Pulmonary artery endothelial cell (primary cell): ENCODE data around the gene ACTR6. TPM values are rescaled to one million over a fixed set of nuclear protein-coding genes. Genes with fewer than 3 reads are reported as not detected.
"Not testable (repeated sequence)": the region's sequence is repeated elsewhere in the genome, so short reads cannot be mapped to it uniquely, and the experiment has no call there.

Source experiments
- DNase-seq: peaks from one replicate; pipeline ENCODE4 v3.0.0-alpha.2; 2011; ENCODE audit warnings: low read depth, low spot score
- total RNA-seq: library from RNA; depleted of rRNA; stranded (reverse); fragments of >200 nt; gene quantifications from 2 replicates; pipeline ENCODE4 v1.2.3, GENCODE V29; 2014

The ACTR6 gene
- total RNA-seq, 1 donor from 2014 or later: 10.8 TPM

DNA sequence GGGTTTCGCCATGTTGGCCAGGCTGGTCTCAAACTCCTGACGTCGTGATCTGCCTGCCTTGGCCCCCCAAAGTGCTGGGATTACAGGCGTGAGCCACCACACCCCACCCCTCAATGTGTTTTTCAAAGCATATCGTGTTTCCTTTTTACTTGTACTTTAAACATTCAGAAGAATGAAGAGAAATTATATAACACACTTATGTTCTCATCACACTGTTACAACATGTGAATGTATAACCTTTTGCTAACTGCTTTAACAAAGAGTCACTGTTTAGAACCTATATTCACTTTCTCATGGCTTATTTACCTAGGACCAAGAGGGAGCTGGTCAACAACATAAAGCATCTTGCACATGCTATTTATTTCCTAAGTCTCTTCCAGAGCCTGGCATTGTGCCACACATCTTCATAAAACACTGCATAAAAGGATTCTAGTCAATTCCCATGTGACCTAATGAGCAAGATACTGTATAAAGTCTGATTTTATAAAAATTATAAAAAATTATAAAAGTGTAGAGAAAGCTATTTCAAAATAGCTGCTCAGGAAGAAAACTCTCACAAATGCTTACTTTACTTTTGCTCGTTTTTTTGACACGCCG lies 16.0 kb upstream of the ACTR6 start:
- DNase-seq: no peak

DNA sequence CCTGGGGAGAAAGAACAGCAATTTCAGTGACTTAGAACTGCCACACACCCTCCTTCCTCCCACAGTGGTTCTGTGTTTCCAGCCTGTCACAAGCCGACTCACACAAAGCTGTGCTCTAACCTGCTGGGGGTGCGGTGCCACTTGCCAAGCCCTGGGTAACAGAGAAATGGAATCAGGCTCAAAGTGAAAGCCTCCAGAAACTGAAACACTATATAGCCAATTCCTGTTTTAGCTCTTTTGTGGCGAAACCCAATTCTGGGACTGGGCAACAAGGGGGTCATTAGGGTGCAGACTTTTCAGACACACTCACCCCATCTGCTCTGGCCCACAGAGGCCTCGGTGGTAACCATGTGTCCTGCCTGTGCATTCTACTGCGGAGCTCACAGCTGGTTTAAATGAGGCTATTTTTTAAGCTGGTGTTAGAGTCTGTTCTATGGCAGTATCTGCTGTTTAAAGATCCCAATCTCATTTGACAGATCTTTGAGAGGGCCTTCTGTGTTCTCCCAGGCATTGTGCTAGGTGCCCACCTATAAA lies 15.2 kb upstream of the ACTR6 start:
- DNase-seq: no peak

DNA sequence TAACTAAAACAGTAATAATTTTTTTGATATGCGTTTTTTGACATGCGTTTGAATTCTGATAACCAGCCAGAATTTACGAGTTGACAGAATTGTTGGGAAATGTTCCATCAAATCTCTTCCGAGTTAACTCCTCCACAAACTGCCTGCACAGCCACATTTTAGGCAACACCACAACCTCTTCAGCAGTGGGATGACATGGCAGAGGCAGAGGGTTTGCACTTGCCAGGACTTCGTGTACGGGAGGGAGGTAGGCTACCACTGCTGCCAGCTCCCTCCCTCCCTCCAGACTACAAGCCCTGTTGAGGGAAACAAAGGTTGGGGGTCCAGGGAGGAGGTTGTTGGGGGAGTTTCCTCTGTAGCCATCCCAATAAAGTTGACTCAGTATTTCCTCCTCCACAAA lies 14.5 kb upstream of the ACTR6 start:
- no peak for DNase-seq

DNA sequence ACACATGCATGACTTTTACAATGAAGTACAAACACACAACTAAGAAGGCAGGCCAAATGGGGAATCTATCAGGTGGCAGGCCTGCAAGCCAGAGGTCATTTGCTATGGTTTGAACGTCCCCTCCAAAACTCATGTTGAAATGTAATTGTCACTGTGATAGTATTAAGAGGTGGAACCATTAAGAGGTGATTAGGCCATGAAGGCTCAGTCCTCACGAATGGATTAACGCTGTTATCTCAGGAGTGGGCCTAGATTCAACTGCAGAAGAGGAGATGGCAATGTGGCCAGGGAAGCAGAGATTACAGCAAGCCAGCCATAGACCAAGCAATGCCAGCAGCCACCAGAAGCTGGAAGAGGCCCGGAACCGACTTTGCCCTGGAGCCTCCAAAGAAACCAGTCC lies 13.5 kb upstream of the ACTR6 start:
- DNase-seq: no peak

DNA sequence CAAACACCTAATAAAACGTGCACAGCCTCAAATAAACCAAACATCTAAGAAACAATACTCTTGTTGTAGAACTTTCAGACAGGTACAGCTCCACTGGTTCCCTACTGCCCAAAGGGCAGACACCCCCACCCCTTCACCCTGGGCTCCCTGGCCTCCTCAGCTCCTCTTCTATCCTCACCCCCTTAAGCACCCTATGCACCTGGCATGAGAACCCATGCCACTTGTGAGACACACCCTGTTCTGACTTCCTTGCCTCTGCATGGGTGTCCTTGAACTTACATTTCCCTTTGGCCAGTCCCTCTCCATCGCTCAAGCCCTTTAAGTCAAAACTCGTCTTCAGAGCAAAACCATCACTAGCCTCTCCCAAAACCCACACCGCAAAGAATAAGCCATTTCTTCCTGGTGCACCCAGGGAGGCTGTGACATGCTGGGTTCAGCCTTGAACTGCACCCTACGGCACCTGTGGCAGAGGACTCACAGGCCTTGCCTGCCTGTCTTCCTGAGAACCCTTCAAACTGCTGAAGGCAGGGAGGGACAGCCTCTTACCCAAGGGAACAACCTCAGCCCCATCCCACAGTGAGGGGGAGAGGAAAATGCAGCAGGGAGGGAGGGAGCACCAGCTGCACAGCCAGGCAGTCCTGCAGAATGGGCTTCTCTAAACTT lies 12.6 kb upstream of the ACTR6 start:
- DNase-seq: no peak

DNA sequence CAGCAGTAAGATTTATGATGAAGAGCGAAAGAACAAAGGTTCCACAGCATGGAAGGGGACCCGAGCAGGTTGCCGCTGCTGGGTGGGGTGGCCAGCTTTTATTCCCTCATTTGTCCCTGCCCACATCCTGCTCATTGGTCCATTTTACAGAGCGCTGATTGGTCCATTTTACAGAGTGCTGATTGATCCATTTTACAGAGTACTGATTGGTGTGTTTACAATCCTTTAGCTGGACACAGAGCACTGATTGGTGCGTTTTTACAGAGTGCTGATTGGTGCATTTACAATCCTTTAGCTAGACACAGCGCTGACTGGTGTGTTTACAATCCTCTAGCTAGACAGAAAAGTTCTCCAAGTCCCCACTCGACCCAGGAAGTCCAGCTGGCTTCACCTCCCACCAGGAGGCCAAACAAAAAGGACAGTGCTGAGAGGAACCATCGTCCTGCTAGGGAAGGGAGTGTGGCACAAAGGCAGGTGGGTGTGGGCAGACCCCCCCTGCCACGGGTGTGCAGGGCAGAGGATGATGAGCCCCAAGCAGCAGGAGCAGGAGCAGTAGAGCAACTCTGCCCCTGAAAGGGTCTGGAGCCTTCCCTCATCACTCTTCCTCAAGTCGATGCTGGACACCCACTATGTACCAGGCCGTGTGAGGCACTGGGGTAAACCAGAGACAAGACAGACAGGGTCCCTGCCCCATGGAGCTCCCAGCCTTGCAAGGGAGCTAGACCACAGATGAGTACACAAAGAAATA lies 11.6 kb upstream of the ACTR6 start:
- DNase-seq: not testable (repeated sequence)

DNA sequence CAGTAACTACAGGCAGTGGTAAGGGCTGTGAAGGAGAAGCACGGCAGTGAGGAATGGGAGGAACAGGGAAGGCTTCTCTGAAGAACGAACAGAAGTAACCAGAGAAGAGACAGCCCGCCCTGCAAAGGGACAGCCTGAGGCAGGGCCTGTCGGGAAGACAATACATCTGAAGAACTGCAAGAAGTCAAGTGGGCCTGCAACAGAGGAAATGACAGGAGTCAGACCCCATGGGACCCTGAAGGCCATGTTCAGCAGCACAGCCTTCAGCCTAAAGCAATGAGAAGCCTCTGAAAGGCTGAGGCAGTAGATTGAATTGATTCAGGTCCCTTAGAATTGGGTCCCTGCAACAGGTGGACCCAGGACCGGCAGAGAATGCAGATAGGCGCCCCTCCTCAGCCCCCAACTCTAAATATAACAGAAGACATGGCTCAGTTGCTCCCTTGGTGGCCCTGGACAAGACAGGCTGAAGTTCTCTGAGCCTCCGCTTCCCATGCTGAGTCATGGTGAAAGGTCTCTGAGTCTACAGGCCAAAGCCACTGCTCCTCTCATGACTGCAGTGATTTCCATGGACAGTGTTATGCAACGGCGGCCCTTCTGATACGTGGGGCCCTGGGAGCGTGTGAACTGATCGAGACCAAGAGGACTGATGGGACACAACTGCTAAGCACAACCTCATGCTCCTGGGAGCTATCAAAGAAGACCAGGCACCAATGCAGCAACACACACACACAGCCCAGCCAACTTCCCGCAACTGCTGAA lies 10.8 kb upstream of the ACTR6 start:
- no peak for DNase-seq

DNA sequence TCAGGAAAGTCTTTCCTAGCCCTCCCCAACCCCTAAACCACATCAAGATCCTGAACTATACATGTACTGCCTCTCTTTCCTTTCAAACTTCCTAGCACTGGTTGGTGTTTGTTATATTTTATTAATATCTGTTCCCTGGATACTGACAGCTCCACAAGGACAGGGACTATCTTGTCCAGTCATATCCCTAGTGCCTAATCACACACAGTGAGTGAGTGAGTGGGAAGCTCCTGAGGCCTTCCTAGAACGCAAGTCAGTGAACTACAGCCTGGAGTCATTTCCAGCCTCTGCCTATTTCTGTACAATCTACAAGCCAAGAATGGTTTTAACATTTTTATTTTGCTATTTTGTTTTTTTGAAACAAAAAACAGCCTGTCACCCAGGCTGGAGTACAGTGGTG lies 7.5 kb upstream of the ACTR6 start:
- no peak for DNase-seq

DNA sequence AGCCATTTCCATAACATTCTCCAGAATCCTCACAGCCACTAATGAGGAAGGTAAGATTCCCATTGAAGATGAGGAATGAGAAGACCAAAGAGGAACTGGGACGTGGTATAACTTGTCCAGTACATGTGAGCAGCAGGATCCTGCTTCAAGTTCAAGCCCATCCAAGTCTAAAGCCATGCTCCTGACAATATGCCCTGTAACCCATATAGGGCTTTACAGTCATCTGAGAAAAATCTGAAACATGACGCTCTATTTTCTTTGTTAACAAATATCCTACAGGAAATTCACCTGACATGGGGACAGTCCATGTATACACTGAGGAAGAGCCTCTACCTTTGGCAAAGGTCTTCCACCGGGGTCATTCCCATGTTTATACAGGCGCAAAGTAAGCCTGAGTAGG lies 3.1 kb upstream of the ACTR6 start:
- DNase-seq: no peak

DNA sequence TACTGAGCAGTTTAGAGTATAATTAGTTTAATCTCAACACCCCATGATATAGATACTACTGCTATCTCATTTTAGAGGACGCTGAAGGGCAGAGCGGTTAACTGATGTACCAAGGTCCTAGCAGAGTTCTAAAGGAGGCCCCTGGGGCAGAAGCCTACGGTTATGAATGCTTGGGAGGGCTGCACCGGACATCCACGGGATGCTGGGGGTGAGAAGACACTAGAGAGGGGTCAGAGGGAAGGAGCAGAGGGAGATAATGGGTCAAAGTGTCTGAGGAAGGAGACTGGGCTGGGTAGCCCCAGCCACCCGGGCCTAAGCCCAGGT lies 1.6 kb upstream of the ACTR6 start:
- DNase-seq: no peak

DNA sequence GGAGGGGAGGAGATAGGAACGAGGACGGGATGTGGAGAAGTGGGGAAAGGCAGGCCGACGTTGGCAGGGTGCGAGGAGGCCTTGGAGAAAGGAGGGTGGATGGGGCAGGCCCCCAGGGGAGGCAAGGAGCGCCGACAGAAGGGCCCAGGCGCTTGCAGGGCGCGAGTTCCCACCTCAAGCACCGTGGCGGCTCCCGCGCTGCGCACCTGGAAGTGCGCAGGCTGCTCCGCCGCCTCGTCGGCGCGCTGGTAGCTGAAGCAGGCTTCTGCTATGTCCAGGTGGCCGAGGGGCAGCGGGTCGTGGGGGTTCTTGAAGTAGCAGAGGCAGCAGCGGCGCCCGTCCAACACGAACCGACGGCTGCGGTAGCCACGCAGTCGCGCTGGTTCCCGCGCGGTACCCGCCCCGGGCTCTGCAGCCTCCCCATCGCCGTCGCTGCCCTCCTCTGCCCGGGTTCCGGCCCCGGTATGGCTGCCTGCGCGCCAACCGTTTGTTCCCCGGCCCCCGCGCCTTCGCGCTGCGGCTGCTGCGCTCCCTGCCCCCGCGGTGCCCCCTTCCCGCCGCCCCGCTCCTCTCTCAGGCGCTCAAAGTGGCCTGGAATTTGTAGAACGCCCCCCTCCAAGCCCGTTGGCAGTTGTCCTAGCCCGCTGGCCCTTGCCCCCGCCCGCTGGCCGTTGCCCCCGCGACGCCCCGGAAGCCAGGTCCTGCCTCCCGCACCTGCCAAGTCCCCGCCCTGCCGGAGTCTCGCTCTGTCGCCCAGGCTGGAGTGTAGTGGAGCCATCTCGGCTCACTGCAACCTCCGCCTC lies 1.1 kb upstream of the ACTR6 start:
- no peak for DNase-seq

DNA sequence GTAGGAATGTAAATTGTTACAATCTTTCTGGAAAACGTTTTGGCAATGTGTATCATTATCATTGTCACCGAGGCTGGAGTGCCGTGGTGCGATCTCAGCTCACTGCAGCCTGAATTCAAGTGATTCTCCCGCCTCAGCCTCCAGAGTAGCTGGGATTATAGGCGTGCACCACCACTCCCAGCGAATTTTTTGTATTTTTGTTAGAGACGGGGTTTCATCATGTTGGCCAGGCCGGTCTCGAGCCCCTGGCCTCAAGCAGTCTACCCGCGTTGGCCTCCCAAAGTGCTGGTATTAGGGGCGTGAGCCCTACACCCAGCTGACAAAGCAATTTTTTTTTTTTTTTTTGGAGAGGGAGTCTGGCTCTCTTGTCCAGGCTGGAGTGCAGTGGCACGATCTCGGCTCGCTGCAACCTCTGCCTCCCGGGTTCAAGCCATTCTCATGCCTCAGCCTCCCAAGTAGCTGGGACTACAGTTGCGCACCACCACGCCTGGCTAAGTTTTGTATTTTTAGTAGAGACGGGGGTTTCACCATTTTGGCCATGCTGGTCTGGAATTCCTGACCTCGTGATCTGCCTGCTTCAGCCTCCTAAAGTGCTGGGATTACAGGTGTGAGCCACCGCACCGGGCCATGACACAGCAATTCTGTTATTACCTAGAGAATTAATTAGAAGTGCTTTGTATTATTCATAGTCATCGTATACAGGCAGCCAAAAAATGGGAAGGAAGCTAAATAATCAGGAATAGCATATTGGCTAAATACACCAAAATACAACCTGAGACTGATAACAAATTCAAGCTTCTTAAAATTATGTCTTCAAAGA lies 1.2 kb downstream of the ACTR6 start:
- DNase-seq: no peak

DNA sequence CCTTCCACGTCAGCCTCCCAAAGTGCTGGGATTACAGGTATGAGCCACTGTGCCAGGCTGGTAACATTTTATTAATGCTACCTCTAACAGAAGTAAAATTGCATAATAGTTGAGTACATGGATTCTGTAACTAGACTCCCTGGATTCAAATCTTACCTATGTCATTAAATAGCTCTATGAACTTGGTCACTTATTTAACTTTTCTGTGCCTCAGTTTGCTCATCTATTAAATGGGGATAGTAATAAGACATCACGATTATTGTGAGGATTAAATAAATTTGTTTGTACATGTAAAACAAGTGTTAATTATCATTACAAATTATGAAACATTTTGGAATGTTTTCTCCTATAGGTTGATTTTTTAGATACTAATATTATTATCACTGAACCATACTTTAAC lies 6.7 kb downstream of the ACTR6 start:
- DNase-seq: no peak

DNA sequence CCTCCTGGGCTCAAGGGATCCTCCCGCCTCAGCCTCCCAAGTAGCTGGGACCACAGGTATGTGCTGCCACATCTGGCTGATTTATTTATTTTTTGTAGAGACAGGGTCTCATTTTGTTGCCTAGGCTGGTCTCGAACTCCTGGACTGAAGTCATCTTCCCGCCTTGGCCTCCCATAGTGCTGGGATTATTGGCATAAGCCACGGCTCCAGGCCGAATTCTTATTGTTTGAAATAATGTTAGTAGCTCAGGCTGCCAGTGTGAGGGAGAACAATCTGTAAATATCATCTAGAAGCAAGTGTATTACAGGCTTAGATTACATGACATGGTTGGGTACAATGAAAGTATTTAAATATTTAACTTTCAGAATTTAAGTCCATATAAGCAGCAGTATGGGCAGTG lies 8.2 kb downstream of the ACTR6 start:
- no peak for DNase-seq

DNA sequence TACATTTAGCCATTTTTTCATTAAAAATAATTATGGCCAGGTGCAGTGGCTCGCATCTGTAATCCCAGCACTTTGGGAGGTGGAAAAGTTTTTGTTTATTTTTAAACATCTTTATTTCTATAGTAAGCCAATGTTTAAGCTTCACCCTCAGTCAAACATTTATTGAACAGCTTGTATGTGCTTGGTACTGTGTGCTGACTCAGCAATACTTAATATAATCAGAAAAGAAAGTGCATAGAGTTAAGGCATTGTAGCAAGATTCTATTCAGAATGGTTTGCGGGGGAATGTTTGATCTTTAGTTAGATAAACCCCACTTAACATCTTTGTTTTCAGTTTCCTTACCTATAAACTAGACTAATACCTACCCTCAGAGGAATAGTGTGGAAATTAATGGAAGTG lies 11.1 kb downstream of the ACTR6 start:
- no peak for DNase-seq

DNA sequence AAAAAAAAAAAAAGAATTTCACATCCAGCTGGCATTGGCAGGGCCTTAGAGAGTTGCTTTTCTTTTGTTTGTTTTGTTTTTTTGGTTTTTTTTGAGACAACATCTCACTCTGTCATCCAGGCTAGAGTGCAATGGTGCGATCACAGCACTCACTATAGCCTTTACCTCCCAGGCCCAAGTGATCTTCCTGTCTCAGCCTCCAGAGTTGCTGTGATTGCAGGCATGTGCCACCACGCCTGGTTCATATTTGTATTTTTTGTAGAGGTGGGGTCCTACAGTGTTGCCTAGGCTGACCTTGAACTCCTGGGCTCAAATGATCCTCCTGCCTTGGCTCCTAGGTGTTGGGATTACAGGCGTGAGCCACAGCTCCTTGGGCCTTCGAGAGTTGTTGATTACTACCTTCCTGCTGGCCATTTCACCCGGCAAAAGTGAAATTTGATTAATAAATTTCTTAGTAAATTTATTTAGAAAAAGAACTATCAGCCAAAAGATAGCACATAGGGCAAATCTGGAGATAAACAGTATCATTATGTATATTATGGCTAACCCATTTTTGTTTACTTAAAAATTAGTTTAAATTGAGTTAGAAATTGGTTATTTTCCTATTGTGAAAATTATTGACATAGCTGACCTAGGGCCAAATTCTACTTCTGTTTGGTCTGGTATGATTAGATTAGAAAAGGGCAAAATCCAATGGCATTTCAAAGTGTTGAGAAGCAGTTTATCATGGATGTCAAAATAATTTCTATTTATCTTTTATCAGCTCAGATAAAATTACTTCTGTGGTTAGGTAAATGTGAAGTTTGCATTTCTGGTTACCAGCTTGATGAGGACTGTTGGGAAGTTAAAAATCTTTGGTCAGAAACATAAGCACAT lies 12.6 kb downstream of the ACTR6 start:
- no peak for DNase-seq

DNA sequence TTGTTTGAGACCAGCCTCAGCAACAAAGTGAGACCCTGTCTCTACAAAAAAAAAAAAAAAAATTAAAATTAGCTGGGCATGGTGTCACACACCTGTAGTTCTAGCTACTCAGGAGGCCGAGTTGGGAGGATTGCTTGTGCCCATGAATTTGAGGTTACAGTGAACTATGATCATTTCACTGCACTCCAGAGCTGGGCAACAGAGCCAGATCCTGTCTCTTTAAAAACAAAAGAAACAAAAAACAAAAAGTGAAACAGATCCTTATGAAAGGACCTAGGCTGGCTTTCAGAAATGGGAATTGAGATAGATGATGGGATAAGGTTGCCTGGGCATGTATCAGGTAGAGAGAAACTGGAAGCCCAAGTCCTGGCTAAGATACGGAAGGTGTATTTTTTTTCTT lies 13.9 kb downstream of the ACTR6 start:
- no peak for DNase-seq

DNA sequence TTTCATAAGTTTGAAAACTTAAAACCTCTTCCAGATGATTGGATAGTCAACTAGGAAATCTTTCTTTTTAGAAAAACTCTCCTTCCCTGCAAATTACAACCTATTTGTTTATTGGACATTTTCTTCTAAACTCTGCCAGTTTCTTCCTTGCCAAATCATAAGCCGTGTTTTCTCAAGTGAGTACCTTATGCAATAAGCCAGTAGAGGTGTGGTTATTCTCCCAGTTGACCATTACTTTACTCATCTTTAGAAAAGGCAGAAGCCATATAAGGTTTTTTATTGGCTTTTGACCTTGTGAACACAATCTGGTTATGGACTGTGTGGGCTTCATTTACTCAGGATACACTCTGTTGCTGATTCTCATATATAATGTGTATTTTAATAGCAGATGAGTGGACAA lies 14.6 kb downstream of the ACTR6 start:
- DNase-seq: no peak

DNA sequence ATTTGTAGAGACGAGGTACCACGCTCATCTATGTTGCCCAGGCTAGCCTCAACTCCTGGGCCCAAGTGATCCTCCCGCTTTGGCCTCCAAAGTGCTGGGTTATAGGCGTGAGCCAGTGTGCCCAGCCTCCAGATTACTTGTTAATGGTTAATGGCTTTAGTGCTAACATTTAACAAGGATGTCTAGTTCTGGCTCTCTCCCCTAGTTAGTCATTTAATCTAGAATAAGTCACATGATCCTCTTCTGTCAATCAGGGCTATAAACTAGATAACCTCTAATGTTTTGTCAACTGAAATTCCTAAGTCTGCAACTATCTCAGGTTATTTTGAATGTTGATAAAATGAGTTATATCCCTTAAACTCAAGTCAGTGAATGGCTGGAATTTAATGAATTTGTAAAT lies 15.7 kb downstream of the ACTR6 start:
- no peak for DNase-seq
